ENCODE results near the gene TTBK1.

Gene TTBK1

GRCh38 chr6:43269273-43270007 is 26.2 kb downstream of the TTBK1 start:
- no peak for DNase-seq (ENCODE audit: extremely low read depth in 1 of 2, low read depth in 1 of 2)

DNA sequence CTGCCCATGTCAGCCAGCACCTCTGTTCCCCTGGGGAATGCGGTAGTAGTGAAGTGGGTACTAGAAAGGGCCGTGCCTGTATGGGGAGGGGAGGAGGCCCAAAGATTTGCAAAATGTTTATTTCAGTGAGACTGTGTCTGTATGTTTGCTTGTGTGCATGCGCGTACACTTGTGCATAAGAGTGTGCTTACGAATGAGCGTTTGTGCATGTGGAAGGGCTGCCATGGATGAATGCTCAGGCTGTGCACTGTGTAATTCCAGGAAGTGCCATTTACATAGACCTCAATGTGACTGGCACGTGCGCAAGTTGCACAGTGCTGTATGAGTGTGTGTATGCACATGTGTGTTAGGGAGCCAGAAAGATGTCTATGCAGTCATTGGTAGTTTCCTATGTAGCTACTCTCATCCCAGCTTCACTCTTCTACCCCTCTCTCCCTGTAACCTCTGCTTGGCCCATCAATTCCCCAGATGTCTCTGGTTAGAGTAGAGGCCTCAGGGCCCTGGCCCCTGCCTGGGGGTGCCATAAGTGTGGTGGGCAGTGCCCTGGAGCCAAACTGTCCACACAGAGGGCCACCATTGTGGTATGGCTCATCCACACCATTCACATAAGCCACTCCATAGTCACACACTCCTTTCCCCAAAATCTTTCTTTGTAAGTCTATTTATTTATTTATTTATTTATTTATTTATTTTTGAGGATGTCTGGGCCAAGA is 28.0 kb downstream of the TTBK1 start:
- no peak for DNase-seq (ENCODE audit: extremely low read depth in 1 of 2, low read depth in 1 of 2)

DNA sequence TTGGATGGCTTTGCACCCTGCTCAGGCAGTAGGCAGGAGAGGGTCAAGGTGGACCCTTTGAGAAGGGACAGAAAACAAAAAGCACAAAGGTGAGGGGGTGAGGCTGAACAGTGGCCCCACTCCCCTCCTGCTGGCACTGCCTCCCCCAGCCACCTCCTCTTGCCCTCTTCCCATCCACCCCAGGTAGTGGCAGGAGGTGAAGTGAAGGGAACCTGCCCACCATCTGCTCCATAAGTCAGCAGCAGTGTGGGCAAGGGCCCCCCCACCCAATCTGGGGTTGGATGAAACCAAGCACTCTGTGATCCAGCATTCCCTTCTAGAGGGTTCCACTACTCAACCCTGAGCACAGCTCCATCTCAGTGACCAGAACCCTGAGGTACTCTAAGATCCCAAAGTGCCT is 28.7 kb downstream of the TTBK1 start:
- no peak for DNase-seq (ENCODE audit: extremely low read depth in 1 of 2, low read depth in 1 of 2)

DNA sequence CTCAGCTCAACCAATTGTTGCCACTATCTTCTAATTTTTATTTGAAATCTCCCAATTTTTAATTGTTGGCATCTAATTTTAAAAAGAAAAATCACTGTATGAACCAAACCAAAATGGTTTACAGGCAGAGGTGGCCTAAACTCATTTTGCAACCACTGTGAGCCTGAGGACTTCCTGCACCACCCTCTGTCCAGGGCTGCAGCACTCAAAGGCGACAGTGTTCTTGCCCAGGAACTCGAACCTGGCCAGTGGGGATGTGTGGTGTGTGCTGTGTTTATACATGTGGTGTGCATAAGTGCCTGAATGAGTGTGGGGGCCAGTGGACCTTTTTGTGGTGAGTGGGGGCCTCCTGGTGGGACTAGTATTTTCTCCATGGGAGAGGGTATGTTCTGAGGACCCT is 30.4 kb downstream of the TTBK1 start:
- no peak for DNase-seq (ENCODE audit: extremely low read depth in 1 of 2, low read depth in 1 of 2)

DNA sequence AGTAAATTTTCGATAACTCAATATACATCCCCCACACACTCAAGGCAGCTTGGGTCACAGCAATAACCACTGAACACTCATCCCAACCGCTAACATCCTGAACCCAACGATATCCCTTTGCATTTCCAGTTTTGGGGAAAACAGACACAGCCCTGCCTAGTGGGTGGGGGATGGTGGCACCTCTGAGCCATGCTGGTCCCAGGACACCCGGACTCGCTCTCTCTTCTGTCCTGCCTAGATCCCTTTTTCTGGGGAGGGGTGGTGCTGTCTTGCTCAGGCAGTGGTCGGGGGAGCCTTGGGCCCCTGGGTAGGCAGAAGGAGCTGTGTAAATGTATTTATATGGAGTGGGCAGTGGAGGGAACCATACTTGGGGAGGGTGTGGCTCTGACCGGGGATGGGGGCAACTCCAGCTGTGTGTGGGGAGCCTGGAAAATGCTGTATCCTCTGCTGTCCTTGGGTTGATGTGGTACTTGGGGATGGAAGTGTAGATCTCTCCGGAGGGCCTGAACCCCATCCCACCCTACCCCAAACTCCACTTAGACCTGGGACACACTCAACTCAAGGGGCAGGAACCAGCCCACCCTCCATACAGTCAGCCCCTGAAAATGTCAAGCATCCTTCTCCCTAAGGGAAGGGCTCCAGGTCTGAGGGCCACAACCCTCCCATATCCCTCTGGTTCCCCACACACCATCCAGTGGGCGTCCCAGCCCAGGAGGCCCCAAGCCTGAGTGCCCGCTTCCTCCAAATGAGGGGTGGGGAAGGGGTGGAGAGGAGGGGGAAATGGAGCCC is 31.0 kb downstream of the TTBK1 start:
- DNase-seq (ENCODE audit: extremely low read depth in 1 of 2, low read depth in 1 of 2): no peak

- DNase-seq (ENCODE audit: extremely low read depth in 1 of 2, low read depth in 1 of 2): no peak
Observed at GRCh38 chr6:43274916-43275597, 31.8 kb downstream of the TTBK1 start.

- no peak for DNase-seq (ENCODE audit: extremely low read depth in 1 of 2, low read depth in 1 of 2)
Observed at GRCh38 chr6:43275801-43276576, 32.7 kb downstream of the TTBK1 start.

- no peak for DNase-seq (ENCODE audit: extremely low read depth in 1 of 2, low read depth in 1 of 2)
Observed at GRCh38 chr6:43276577-43277305, 33.5 kb downstream of the TTBK1 start.

DNA sequence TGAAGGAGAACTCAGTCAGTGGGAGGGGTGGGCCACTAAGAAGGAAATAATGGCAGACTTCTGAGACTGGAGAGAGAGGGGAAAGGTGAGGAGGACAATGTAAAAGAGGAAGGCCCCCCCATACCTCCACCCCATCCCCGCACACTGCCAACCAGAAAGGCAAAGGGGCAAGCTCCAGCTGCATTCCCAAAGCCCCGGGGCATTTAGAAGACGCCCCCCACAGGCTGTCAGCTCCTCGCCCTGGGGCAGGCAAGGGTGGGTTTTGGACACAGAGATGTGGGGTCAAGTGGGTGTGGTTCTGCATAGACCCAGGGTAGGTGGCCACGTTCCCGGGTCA is 34.0 kb downstream of the TTBK1 start:
- no peak for DNase-seq (ENCODE audit: extremely low read depth in 1 of 2, low read depth in 1 of 2)

GRCh38 chr6:43277643-43278523 is 34.6 kb downstream of the TTBK1 start:
- DNase-seq (ENCODE audit: extremely low read depth in 1 of 2, low read depth in 1 of 2): no peak

DNA sequence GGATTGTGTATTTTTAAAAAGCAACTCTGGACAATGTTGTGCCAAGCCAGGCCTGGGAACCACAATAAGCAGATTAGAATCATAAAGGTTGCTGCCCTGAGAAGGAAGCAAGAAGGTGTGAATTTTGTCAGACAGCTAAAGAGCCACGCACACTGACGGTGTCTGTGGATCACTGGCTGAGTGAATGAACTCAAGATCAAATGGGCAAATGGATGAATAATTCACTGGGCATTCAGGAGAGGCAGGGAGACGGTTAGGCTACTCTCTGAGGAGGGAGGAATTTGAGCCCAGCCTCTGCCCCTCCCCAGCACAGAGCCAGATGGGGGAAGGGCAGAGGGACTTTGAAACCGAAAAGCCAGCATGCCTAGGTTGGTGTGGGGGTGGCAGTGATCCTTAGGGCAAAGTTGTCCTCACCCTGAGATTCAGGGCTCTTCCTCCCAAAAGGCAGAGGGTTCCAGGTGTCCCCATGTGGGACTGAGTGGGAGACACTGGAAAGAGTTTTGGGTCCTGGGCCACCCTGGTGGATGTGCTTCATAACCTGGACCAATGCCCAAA is 35.3 kb downstream of the TTBK1 start:
- DNase-seq (ENCODE audit: extremely low read depth in 1 of 2, low read depth in 1 of 2): no peak

GRCh38 chr6:43280234-43280633 is 37.0 kb downstream of the TTBK1 start:
- DNase-seq (ENCODE audit: extremely low read depth in 1 of 2, low read depth in 1 of 2): no peak

GRCh38 chr6:43282060-43282459 is 38.8 kb downstream of the TTBK1 start:
- DNase-seq (ENCODE audit: extremely low read depth in 1 of 2, low read depth in 1 of 2): no peak

DNA sequence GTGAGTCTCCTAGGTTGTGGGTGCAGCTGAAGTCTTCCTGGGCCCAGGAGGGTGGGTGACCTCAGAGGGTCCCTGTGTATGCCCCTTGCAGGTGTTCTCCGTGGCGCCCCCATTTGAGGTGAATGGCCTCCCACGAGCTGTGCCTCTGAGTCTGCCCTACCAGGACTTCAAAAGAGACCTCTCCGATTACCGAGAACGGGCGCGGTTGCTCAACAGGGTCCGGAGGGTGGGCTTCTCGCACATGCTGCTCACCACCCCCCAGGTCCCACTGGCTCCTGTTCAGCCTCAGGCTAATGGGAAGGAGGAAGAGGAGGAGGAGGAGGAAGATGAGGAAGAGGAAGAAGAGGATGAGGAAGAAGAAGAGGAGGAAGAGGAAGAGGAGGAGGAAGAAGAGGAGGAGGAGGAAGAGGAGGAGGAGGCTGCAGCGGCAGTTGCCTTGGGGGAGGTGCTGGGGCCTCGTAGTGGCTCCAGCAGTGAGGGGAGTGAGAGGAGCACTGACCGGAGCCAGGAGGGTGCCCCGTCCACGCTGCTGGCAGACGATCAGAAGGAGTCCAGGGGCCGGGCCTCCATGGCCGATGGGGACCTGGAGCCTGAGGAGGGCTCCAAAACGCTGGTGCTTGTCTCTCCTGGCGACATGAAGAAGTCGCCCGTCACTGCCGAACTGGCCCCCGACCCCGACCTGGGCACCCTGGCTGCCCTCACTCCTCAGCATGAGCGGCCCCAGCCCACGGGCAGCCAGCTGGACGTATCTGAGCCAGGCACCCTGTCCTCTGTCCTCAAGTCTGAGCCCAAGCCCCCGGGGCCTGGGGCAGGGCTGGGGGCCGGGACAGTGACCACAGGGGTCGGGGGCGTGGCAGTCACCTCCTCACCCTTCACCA is 39.6 kb downstream of the TTBK1 start:
- no peak for DNase-seq (ENCODE audit: extremely low read depth in 1 of 2, low read depth in 1 of 2)

DNA sequence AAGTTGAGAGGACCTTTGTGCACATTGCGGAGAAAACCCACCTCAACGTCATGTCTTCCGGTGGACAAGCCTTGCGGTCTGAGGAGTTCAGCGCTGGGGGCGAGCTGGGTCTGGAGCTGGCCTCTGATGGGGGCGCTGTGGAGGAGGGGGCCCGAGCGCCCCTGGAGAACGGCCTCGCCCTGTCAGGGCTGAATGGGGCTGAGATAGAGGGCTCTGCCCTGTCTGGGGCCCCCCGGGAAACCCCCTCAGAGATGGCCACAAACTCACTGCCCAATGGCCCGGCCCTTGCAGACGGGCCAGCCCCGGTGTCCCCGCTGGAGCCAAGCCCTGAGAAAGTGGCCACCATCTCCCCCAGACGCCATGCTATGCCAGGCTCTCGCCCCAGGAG is 40.2 kb downstream of the TTBK1 start:
- DNase-seq (ENCODE audit: extremely low read depth in 1 of 2, low read depth in 1 of 2): no peak

GRCh38 chr6:43283905-43284304 is 40.6 kb downstream of the TTBK1 start:
- DNase-seq (ENCODE audit: extremely low read depth in 1 of 2, low read depth in 1 of 2): no peak

- DNase-seq (ENCODE audit: extremely low read depth in 1 of 2, low read depth in 1 of 2): no peak
Observed at GRCh38 chr6:43284991-43285781, 41.9 kb downstream of the TTBK1 start.
